Psoas muscle (tissue), 8 donors: Measurements from ENCODE around the gene PRKACA. TPM values are rescaled to one million over a fixed set of nuclear protein-coding genes. Genes with fewer than 3 reads are reported as not detected.
A peak's percentile ranks its signal among the peaks of the same experiment; 100 is the strongest.

Source experiments
- ATAC-seq, 4 donors: fragments of 200-7000 bp; cut with Tn5 transposase; one replicate each; pipeline ENCODE4 v1.9.1; 2020; ENCODE audit warnings: moderate library complexity in 3 of 4, mild to moderate bottlenecking in 2 of 4
- DNase-seq, 2 donors: peaks; one replicate each; pipeline ENCODE4 v3.0.0-alpha.2; 2020
- H3K27ac ChIP-seq: fragments of 200-600 bp; one replicate; pipeline ENCODE4 v1.8.0; 2022
- H3K27me3 ChIP-seq, 3 donors: fragments of 200-600 bp in 1 of 3; one replicate each; pipeline versions ENCODE4 v1.6.1 to v1.8.0; 2013 to 2022; ENCODE audit warnings: low read length in 2 of 3, mild to moderate bottlenecking in 2 of 3, moderate library complexity in 1 of 3; ENCODE audit not compliant: insufficient read depth in 3 of 3
- H3K36me3 ChIP-seq, 2 donors: fragments of 200-600 bp in 1 of 2; one replicate each; pipeline versions ENCODE4 v1.6.1 to v1.8.0; 2013 to 2022; ENCODE audit warnings: low read depth in 1 of 2, mild to moderate bottlenecking in 1 of 2, moderate library complexity in 1 of 2; ENCODE audit not compliant: insufficient read depth in 1 of 2
- H3K4me1 ChIP-seq: fragments of 200-600 bp; one replicate; pipeline ENCODE4 v1.8.0; 2022
- H3K4me3 ChIP-seq: fragments of 200-600 bp; one replicate; pipeline ENCODE4 v1.8.0; 2022; ENCODE audit warnings: mild to moderate bottlenecking
- H3K9me3 ChIP-seq: fragments of 200-600 bp; one replicate; pipeline ENCODE4 v1.8.0; 2022
- CTCF ChIP-seq: fragments of 200-600 bp; IDR thresholded peaks from one replicate; pipeline ENCODE4 v1.8.0; 2022; ENCODE audit warnings: antibody characterized with exemption
- WGBS, 3 donors: extraction: QIAGEN DNeasy Blood & Tissue Kit; methylation state at CpG; one replicate each; pipeline versions ENCODE4 v1.1.6 to v1.1.7; 2013; 5-methylcytosine and 5-hydroxymethylcytosine counted together
- intact Hi-C, 2 donors: fragments of 100-400 bp; cut with DNase I; formaldehyde crosslinking; loops; one replicate each; pipeline versions ENCODE4 v1.11.0 to v1.14.2; 2022
- polyA plus RNA-seq, 3 donors: library from polyadenylated mRNA; stranded (reverse); fragments of 200-250 nt; gene quantifications; one replicate each; pipeline ENCODE4 v1.2.3, GENCODE V29; 2013
- total RNA-seq, 4 donors: library from RNA; stranded (reverse); fragmentation: NEBNext Ultra II Directional in 2 of 4; extraction: Animal tissue kit (Norgen Biotek cat#: 25700) in 2 of 4; gene quantifications; one replicate each; pipeline versions ENCODE4 v1.2.1 to v1.2.4, GENCODE V29; 2021 to 2023
- donor health status: healthy with polysubstance abuse.
- donor health status: DM: no; HTN: no; CAD: no; lungs with moderate emphysema.
- donor health status: Bipolar disorder and iron deficiency.
- donor health status: healthy.
- donor health status: DM: yes; HTN: yes; CAD: no.
- donor health status: DM: no; HTN: no; CAD: no.
- donor health status: DM: no; HTN: no; CAD: no.
- donor health status: DM: yes; HTN: yes; CAD: no.

PRKACA gene
- total and polyA plus RNA-seq, 7 donors = 99.3 to 509 (median 209) TPM

- Histone ChIP-seq H3K27me3 (no peaks in the 10 kb centered on the region), H3K9me3 (no peaks in the 10 kb centered on the region), H3K27ac (no peak overlapping the region), H3K36me3 (peaks cover 3 to 91% of the 10 kb centered on the region in 2 donors), H3K4me3 (no peak overlapping the region), H3K4me1 (peaks cover 13% of the 10 kb centered on the region)
- no peak for TF ChIP-seq CTCF
- DNase-seq = no peak
- intact Hi-C loops = no loop called here
- peak in 2 of 4 donors; percentile 21 to 36 for ATAC-seq
- 76 to 85% (median 84%) methylated on average over 1 of the region's 1 CpG for WGBS, 3 donors
These were observed 14.3 kb downstream of the PRKACA start for GRCh38 chr19:14103310-14103709.

- TF ChIP-seq CTCF = no peak
- DNase-seq (no peak), ATAC-seq (no peak)
- Histone ChIP-seq H3K27me3 (no peaks in the 10 kb centered on the region), H3K27ac (peak overlapping the region; percentile 27), H3K36me3 (peaks cover 3 to 97% of the 10 kb centered on the region in 2 donors), H3K4me3 (no peak overlapping the region), H3K4me1 (peaks cover 9% of the 10 kb centered on the region), H3K9me3 (no peaks in the 10 kb centered on the region)
- intact Hi-C loops = no loop called here
- WGBS, 3 donors = 83 to 89% (median 85%) methylated on average over 10 of the region's 10 CpGs
These were observed 14.8 kb downstream of the PRKACA start for GRCh38 chr19:14102756-14103155.

- Histone ChIP-seq H3K4me3 (no peak overlapping the region), H3K27me3 (no peaks in the 10 kb centered on the region), H3K27ac (peak overlapping the region; percentile 27), H3K9me3 (no peaks in the 10 kb centered on the region), H3K4me1 (peaks cover 3% of the 10 kb centered on the region), H3K36me3 (peaks cover 3 to 98% of the 10 kb centered on the region in 2 donors)
- WGBS, 3 donors = 60 to 64% (median 62%) methylated on average over 11 of the region's 11 CpGs
- intact Hi-C loops = no loop called here
- peak in 3 of 4 donors; percentile 17 to 23 (median 19) for ATAC-seq
- no peak for DNase-seq
- TF ChIP-seq CTCF = no peak
These were observed 15.4 kb downstream of the PRKACA start for GRCh38 chr19:14102102-14102696.

- Histone ChIP-seq H3K4me1 (no peaks in the 10 kb centered on the region), H3K4me3 (no peak overlapping the region), H3K27ac (no peak overlapping the region), H3K9me3 (no peaks in the 10 kb centered on the region), H3K36me3 (peaks cover 3 to 98% of the 10 kb centered on the region in 2 donors), H3K27me3 (no peaks in the 10 kb centered on the region)
- intact Hi-C loops = no loop called here
- no peak for DNase-seq
- ATAC-seq = no peak
- WGBS, 3 donors = 95 to 97% (median 95%) methylated on average over 6 of the region's 6 CpGs
- no peak for TF ChIP-seq CTCF
These were observed 16.5 kb downstream of the PRKACA start for GRCh38 chr19:14101003-14101545.
